Gastroesophageal sphincter (tissue), 3 donors: ENCODE measurements around the gene EML1.

Experiments
- EP300 ChIP-seq: sonication (generic); formaldehyde crosslinking; IDR thresholded peaks from one replicate; pipeline ENCODE4 v1.6.1; 2017; ENCODE audit warnings: antibody characterized with exemption, mild to moderate bottlenecking
- POLR2A ChIP-seq, 2 donors: fragments of 450-650 bp; IDR thresholded peaks; one replicate each; pipeline ENCODE4 v1.6.1; 2017; ENCODE audit warnings: antibody characterized with exemption in 2 of 2, mild to moderate bottlenecking in 2 of 2, moderate library complexity in 1 of 2
- POLR2AphosphoS5 ChIP-seq: sonication (generic); formaldehyde crosslinking; IDR thresholded peaks from one replicate; pipeline ENCODE4 v1.6.1; 2017; ENCODE audit warnings: antibody characterized with exemption
- TF ChIP-seq, protein P1 (sequence below), 4 experiments: fragments of 200-600 bp in 2 of 4; fragments of 450-650 bp in 2 of 4; sonication (generic) in 1 of 4; IDR thresholded peaks; one replicate each; pipeline ENCODE4 v1.5.1; 2017 to 2019; ENCODE audit warnings: antibody characterized with exemption in 4 of 4, mild to moderate bottlenecking in 2 of 4, moderate library complexity in 2 of 4

DNA sequence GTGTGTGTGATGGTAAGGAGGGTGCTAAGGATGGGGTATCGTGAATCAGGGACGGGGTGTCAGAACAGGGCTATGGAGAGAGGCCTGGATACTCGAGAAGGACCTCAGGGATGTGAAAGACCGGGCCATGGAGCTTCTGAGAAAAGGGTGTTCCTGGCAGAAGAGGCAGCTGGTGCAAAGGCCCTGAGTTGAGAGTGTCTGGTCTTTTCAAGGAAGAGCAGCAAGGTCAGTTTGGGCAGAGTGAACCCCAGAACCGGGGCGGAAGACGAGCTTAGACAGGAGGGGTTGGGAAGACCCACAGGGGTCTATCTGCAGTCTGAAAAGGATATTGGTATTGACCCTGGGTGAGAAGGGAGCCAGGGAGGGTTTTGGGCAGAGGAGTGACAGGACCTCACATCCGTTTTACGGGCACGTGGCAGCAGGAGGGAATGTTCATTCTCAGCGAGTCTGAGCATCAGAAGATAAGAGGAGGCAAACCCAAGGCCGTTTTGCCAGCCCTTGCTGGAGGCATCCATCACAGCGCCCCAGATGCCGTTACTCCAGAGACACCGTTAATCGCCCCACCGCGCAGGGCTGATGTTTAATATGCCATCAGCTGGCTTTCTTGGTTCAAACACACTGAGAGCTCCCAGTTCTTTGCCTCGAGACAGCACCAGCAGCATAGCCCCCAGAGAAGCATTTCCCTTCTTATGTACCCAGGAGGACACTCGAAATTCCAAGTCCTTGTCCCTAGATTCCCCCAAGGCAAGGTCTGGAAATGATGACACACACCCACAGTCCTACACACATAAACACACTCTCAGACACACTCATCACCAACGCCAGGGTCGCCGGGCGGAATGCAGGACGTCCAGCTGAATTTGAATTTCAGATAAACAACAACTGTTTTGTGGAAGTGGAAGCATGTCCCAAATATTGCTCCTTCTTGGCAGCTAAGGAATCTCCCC lies 41.4 kb upstream of the EML1 start:
- TF ChIP-seq, protein P1, sequence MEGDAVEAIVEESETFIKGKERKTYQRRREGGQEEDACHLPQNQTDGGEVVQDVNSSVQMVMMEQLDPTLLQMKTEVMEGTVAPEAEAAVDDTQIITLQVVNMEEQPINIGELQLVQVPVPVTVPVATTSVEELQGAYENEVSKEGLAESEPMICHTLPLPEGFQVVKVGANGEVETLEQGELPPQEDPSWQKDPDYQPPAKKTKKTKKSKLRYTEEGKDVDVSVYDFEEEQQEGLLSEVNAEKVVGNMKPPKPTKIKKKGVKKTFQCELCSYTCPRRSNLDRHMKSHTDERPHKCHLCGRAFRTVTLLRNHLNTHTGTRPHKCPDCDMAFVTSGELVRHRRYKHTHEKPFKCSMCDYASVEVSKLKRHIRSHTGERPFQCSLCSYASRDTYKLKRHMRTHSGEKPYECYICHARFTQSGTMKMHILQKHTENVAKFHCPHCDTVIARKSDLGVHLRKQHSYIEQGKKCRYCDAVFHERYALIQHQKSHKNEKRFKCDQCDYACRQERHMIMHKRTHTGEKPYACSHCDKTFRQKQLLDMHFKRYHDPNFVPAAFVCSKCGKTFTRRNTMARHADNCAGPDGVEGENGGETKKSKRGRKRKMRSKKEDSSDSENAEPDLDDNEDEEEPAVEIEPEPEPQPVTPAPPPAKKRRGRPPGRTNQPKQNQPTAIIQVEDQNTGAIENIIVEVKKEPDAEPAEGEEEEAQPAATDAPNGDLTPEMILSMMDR (IDR thresholded peaks at IDR 0.05) = no peak
- TF ChIP-seq POLR2AphosphoS5 (peak; percentile 64), POLR2A (IDR thresholded peaks at IDR 0.05) (no peak), EP300 (no peak)
